Posterior vena cava (tissue), 2 donors: ENCODE data around the gene TK2. TPM values are rescaled to one million over a fixed set of nuclear protein-coding genes. Genes with fewer than 3 reads are reported as not detected.
"Not testable (repeated sequence)": the region's sequence is repeated elsewhere in the genome, so short reads cannot be mapped to it uniquely, and the experiment has no call there.

Experiments used
- DNase-seq: peaks from one replicate; pipeline ENCODE4 v3.0.0-alpha.2; 2020; ENCODE audit warnings: low spot score
- intact Hi-C, 2 donors: fragments of 100-400 bp; cut with DNase I; formaldehyde crosslinking; loops; one replicate each; pipeline versions ENCODE4 v1.14.1 to v1.14.2; 2022 to 2023
- total RNA-seq, 2 donors: library from RNA; stranded (reverse); fragmentation: NEBNext Ultra II Directional; extraction: Animal tissue kit (Norgen Biotek cat#: 25700); gene quantifications; one replicate each; pipeline ENCODE4 v1.2.1, GENCODE V29; 2021
- donor health status: DM: yes; HTN: yes; CAD: no.
- donor health status: DM: yes; HTN: yes; CAD: no.

TK2 gene
- total RNA-seq, 2 donors from 2014 or later, result 23.6 to 37.2 TPM

GRCh38 chr16:66512272-66513110 is 37.4 kb downstream of the TK2 start:
- peak; percentile 84 for DNase-seq

GRCh38 chr16:66511602-66512271 is 38.2 kb downstream of the TK2 start:
- DNase-seq, result peak; percentile 81

More at GRCh38 chr16:66512272-66513110, 37.4 kb downstream of the TK2 start:
- intact Hi-C loops, result no loop called here

GRCh38 chr16:66510711-66511601 is 39.0 kb downstream of the TK2 start:
- intact Hi-C loops, result no loop called here
- peak; percentile 87 for DNase-seq

More at GRCh38 chr16:66511602-66512271, 38.2 kb downstream of the TK2 start:
- intact Hi-C loops, result no loop called here

- DNase-seq, result peak; percentile 28
- intact Hi-C loops, result no loop called here
Observed at GRCh38 chr16:66510298-66510697, 39.6 kb downstream of the TK2 start.

- DNase-seq, result peak; percentile 68
- intact Hi-C loops, result no loop called here
Observed at GRCh38 chr16:66509576-66509975, 40.3 kb downstream of the TK2 start.

GRCh38 chr16:66508914-66509496 is 40.9 kb downstream of the TK2 start:
- intact Hi-C loops, result no loop called here

GRCh38 chr16:66508248-66508913 is 41.5 kb downstream of the TK2 start:
- DNase-seq, result peak; percentile 50
- intact Hi-C loops, result no loop called here

More at GRCh38 chr16:66508914-66509496, 40.9 kb downstream of the TK2 start:
- DNase-seq, result peak; percentile 45

GRCh38 chr16:66507731-66508239 is 42.1 kb downstream of the TK2 start:
- DNase-seq, result no peak
- intact Hi-C loops, result no loop called here

- DNase-seq, result no peak
- intact Hi-C loops, result no loop called here
Observed at GRCh38 chr16:66503612-66504011, 46.3 kb downstream of the TK2 start.

GRCh38 chr16:66503030-66503429 is 46.9 kb downstream of the TK2 start:
- intact Hi-C loops, result no loop called here
- DNase-seq, result peak; percentile 82

GRCh38 chr16:66502020-66502913 is 47.7 kb downstream of the TK2 start:
- intact Hi-C loops, result no loop called here

GRCh38 chr16:66501563-66501962 is 48.4 kb downstream of the TK2 start:
- DNase-seq, intact Hi-C loops: not testable (repeated sequence)

More at GRCh38 chr16:66502020-66502913, 47.7 kb downstream of the TK2 start:
- DNase-seq, result peak; percentile 92

- intact Hi-C loops, DNase-seq: not testable (repeated sequence)
Observed at GRCh38 chr16:66497921-66498320, 52.0 kb downstream of the TK2 start.

- intact Hi-C loops, result not testable (repeated sequence)
- DNase-seq, result peak; percentile 29
Observed at GRCh38 chr16:66496226-66496625, 53.7 kb downstream of the TK2 start.

GRCh38 chr16:66495440-66495839 is 54.5 kb downstream of the TK2 start:
- intact Hi-C loops, result no loop called here
- peak; percentile 36 for DNase-seq

- intact Hi-C loops, result no loop called here
- DNase-seq, result no peak
Observed at GRCh38 chr16:66494916-66495315, 55.0 kb downstream of the TK2 start.
